A673 (cell line): Measurements from ENCODE around the gene EED.

ENCODE experiments used
- EZH2 ChIP-seq: fragments of 200-600 bp; sonication (generic); IDR thresholded peaks from 2 replicates; pipeline ENCODE4 v1.6.1; 2017; ENCODE audit warnings: borderline replicate concordance, low read depth, mild to moderate bottlenecking, mixed read lengths, antibody characterized with exemption, low read length; ENCODE audit not compliant: poor library complexity, severe bottlenecking
- TF ChIP-seq, protein P1 (sequence below): fragments of 300-800, 200-600 bp; sonication (generic); conservative IDR thresholded peaks from 2 replicates; pipeline ENCODE4 v1.5.1; 2017; ENCODE audit warnings: low read depth, mild to moderate bottlenecking, antibody characterized with exemption, low read length, moderate library complexity, mixed read lengths

DNA sequence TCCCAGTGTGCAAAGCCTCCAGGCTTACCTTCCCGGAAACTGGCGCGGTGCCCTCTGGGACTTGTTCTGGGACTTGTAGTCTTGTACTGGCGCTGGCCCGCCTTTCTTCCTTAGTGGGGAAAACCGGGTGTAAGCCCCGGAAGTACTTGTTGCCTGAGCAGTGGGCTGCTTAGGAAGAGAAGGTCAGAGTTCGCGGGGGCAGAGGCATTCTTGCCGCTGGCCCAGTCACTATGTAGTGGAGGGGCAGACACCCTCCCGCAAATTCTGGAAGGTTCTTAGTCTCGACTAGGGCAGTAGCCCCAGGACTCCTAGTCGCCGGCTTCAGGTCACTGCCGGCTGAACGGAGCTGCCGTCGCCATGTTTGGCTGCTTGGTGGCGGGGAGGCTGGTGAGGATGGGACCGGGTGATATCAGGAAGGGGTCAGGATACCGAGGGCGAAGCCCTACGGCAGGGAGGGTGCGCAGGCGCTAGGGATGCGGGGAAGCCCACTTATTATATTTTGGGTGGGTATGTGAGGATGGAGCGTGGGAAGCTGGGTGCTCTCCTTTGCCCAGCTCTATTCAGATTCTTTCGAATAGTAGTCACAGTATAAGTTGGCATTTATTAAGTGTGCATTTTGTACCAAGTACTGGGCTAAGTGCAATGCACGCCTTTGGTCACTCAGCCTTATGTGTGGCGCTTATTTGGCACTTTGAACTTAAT, 57.7 kb downstream of the EED start, which contains the start of gene HIKESHI:
- no peak for TF ChIP-seq EZH2
- TF ChIP-seq, protein P1, sequence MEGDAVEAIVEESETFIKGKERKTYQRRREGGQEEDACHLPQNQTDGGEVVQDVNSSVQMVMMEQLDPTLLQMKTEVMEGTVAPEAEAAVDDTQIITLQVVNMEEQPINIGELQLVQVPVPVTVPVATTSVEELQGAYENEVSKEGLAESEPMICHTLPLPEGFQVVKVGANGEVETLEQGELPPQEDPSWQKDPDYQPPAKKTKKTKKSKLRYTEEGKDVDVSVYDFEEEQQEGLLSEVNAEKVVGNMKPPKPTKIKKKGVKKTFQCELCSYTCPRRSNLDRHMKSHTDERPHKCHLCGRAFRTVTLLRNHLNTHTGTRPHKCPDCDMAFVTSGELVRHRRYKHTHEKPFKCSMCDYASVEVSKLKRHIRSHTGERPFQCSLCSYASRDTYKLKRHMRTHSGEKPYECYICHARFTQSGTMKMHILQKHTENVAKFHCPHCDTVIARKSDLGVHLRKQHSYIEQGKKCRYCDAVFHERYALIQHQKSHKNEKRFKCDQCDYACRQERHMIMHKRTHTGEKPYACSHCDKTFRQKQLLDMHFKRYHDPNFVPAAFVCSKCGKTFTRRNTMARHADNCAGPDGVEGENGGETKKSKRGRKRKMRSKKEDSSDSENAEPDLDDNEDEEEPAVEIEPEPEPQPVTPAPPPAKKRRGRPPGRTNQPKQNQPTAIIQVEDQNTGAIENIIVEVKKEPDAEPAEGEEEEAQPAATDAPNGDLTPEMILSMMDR, result no peak
